SK-N-MC (cell line): ENCODE data around the gene KCNQ4.

ENCODE experiments used
- EZH2 ChIP-seq: fragments of 200-600 bp; sonication (generic); IDR thresholded peaks from one replicate; pipeline ENCODE4 v1.6.1; 2017; ENCODE audit warnings: antibody characterized with exemption
- POLR2AphosphoS5 ChIP-seq: IDR thresholded peaks from 2 replicates; pipeline ENCODE4 v1.6.1; 2012; ENCODE audit warnings: mild to moderate bottlenecking, low read depth, low read length, borderline replicate concordance

GRCh38 chr1:40808909-40809308 is 25.3 kb downstream of the KCNQ4 start:
- TF ChIP-seq EZH2 (no peak), POLR2AphosphoS5 (no peak)
